IPS DF 4.7 (cell line): ENCODE results near the gene SMC5.
"Not testable (repeated sequence)": the region's sequence is repeated elsewhere in the genome, so short reads cannot be mapped to it uniquely, and the experiment has no call there.

Experiments
- DNase-seq: peaks from one replicate; pipeline ENCODE4 v3.0.0-alpha.2; 2013; ENCODE audit warnings: low spot score; ENCODE audit errors: extremely low read depth

The SMC5 gene

GRCh38 chr9:70258692-70259511 lies at the start of gene SMC5:
SMC5 (plus strand) TSS chr9:70258978; CDS start chr9:70259079, 101 bp downstream.
- DNase-seq: peak; percentile 64

GRCh38 chr9:70217029-70217428 lies 41.7 kb upstream of the SMC5 start:
- DNase-seq: no peak

- no peak for DNase-seq
Observed at GRCh38 chr9:70218767-70219166, 40.0 kb upstream of the SMC5 start.

- no peak for DNase-seq
Observed at GRCh38 chr9:70220216-70220615, 38.6 kb upstream of the SMC5 start.

GRCh38 chr9:70222354-70222753 lies 36.4 kb upstream of the SMC5 start:
- DNase-seq: no peak

GRCh38 chr9:70228118-70228517 lies 30.7 kb upstream of the SMC5 start:
- no peak for DNase-seq

- no peak for DNase-seq
Observed at GRCh38 chr9:70228611-70229010, 30.2 kb upstream of the SMC5 start.

GRCh38 chr9:70229026-70229425 lies 29.8 kb upstream of the SMC5 start:
- DNase-seq: no peak

- no peak for DNase-seq
Observed at GRCh38 chr9:70229579-70229978, 29.2 kb upstream of the SMC5 start.

- no peak for DNase-seq
Observed at GRCh38 chr9:70232476-70232875, 26.3 kb upstream of the SMC5 start.

GRCh38 chr9:70234208-70234607 lies 24.6 kb upstream of the SMC5 start:
- not testable (repeated sequence) for DNase-seq

- DNase-seq: not testable (repeated sequence)
Observed at GRCh38 chr9:70245952-70246351, 12.8 kb upstream of the SMC5 start.

GRCh38 chr9:70250221-70250620 lies 8.6 kb upstream of the SMC5 start:
- DNase-seq: no peak

GRCh38 chr9:70255486-70255885 lies 3.3 kb upstream of the SMC5 start:
- no peak for DNase-seq

- DNase-seq: no peak
Observed at GRCh38 chr9:70256123-70256551, 2.6 kb upstream of the SMC5 start.

GRCh38 chr9:70257502-70257901 lies 1.3 kb upstream of the SMC5 start:
- DNase-seq: no peak

GRCh38 chr9:70257991-70258691 lies 637 bp upstream of the SMC5 start:
- no peak for DNase-seq

- DNase-seq: no peak
Observed at GRCh38 chr9:70259512-70259802, 679 bp downstream of the SMC5 start.

- no peak for DNase-seq
Observed at GRCh38 chr9:70260007-70260443, 1.2 kb downstream of the SMC5 start.

- DNase-seq: no peak
Observed at GRCh38 chr9:70260606-70261005, 1.8 kb downstream of the SMC5 start.

GRCh38 chr9:70261131-70261870 lies 2.5 kb downstream of the SMC5 start:
- no peak for DNase-seq

- no peak for DNase-seq
Observed at GRCh38 chr9:70262366-70262765, 3.6 kb downstream of the SMC5 start.
